ENCODE data around the gene NFKBIB. TPM values are rescaled to one million over a fixed set of nuclear protein-coding genes. Genes with fewer than 3 reads are reported as not detected.

The NFKBIB gene
- total and polyA plus RNA-seq, 2 of the 13 experiments (the other 11 are each of a cell fraction or from before 2014, with no cell fraction given) = 8.6 to 14.9 TPM

DNA sequence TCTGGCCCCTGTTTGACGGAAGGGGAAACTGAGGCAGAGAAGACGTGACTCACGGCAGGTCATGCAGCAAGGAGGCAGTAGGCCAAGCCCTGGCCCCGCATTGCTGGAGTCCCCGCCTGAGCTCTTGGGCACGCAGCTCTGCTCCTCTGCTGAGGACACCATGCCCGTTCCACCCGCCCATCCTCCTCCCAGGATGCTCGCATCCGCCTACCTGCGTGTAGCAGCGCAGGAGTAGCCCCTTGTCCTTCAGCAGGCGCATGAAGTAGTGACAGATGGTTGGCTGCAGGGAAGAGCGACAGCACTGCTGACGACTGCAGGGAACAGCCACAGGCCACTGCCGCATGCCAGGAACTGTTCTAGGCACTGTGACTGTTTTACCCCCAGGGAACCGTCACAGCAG is 10.9 kb upstream of the NFKBIB start (continued):
- TF ChIP-seq, protein P1, sequence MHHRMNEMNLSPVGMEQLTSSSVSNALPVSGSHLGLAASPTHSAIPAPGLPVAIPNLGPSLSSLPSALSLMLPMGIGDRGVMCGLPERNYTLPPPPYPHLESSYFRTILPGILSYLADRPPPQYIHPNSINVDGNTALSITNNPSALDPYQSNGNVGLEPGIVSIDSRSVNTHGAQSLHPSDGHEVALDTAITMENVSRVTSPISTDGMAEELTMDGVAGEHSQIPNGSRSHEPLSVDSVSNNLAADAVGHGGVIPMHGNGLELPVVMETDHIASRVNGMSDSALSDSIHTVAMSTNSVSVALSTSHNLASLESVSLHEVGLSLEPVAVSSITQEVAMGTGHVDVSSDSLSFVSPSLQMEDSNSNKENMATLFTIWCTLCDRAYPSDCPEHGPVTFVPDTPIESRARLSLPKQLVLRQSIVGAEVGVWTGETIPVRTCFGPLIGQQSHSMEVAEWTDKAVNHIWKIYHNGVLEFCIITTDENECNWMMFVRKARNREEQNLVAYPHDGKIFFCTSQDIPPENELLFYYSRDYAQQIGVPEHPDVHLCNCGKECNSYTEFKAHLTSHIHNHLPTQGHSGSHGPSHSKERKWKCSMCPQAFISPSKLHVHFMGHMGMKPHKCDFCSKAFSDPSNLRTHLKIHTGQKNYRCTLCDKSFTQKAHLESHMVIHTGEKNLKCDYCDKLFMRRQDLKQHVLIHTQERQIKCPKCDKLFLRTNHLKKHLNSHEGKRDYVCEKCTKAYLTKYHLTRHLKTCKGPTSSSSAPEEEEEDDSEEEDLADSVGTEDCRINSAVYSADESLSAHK (CRISPR knock-in tag; IDR thresholded peaks at IDR 0.05; ENCODE audit: borderline replicate concordance) = no peak
- no peak for TF ChIP-seq MAFF (IDR thresholded peaks at IDR 0.05; ENCODE audit: low read depth, low read length)
- no peak for TF ChIP-seq ZNF558 (CRISPR knock-in tag; IDR thresholded peaks at IDR 0.05; ENCODE audit: borderline replicate concordance)

DNA sequence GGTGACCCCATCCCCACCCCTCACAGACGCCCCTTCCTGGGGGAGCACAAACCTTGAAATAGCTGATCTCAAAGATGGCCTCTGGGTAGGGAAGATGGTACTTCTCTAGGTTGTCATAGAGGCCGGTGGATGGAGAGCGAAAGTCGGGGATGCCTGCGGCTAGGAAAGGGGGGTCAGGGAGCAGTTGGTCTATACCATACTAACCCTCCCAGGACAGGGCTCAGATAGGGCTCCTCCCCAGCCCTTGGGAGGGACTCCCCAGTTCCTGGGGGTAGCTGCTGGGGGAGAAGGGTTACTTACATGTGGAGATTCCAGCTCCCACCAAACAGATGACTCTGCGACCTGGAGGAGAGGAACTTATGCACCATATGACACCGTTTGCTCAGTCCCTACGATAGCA is 10.0 kb upstream of the NFKBIB start:
- Histone ChIP-seq H3K4me2 (ENCODE audit: low read depth, low read length) (no peak overlapping the region), H2AFZ (ENCODE audit: low read length) (no peak overlapping the region), H3K9me3 (ENCODE audit: low read length) (no peaks in the 10 kb centered on the region), H3K4me1 (ENCODE audit: insufficient read depth, low read length) (no peaks in the 10 kb centered on the region), H3K9ac (ENCODE audit: insufficient read depth, low read depth, low read length) (no peak overlapping the region), H3K79me2 (ENCODE audit: insufficient read depth, low read length) (no peaks in the 10 kb centered on the region), H3K4me3 (replicated peaks in 1 of 3; ENCODE audit: insufficient read depth in 1 of 3, low read depth in 2 of 3, low read length in 3 of 3) (no peak overlapping the region), H3K36me3 (replicated peaks in 1 of 2; ENCODE audit: control insufficient read depth in 1 of 2, insufficient read depth in 2 of 2, low read length in 2 of 2) (peaks cover 0 to 2% of the 10 kb centered on the region in 2 experiments; a peak in 3 of 5 replicates), H3K27me3 (ENCODE audit: control insufficient read depth in 1 of 2, insufficient read depth in 2 of 2, low read length in 2 of 2) (no peaks in the 10 kb centered on the region), H3K27ac (ENCODE audit: extremely low read length, insufficient read depth, low read length) (no peak overlapping the region), H4K20me1 (ENCODE audit: insufficient read depth, low read length) (no peaks in the 10 kb centered on the region)
- DNase-seq (ENCODE audit: low spot score) (no peak), FAIRE-seq (no peak), ATAC-seq (no peak)
- 82% methylated on average over 8 of the region's 8 CpGs for WGBS (ENCODE audit: low lambda C conversion rate)
- ChIA-PET CTCF (ENCODE audit: low intra/inter-chr PET ratio, low total read pairs) (no interaction called here), POLR2A (no interaction called here)
- no TSS peak for BruUV-seq (replicated peaks)
- TF ChIP-seq KAT7 (CRISPR knock-in tag; IDR thresholded peaks at IDR 0.05; ENCODE audit: borderline replicate concordance) (no peak), CHD2 (IDR thresholded peaks at IDR 0.05; ENCODE audit: low read depth, low read length) (no peak), GFI1 (CRISPR knock-in tag; IDR thresholded peaks at IDR 0.05; ENCODE audit: borderline replicate concordance) (no peak)
- intact Hi-C loops (cut with micrococcal nuclease; ENCODE audit: unreplicated experiment) (no loop called here), in situ Hi-C loops (cut with HindIII; ENCODE audit: extremely low pct_ligation_motif_present, low pct_unique_long_range_greater_than_20kb) (no loop called here)
